Keratinocyte (primary cell): Measurements from ENCODE around the gene NR1I2. TPM values are rescaled to one million over a fixed set of nuclear protein-coding genes. Genes with fewer than 3 reads are reported as not detected.

Source experiments
- DNase-seq: peaks from one replicate; pipeline ENCODE4 v3.0.0-alpha.2; 2011; ENCODE audit warnings: low read depth, missing footprints, low spot score
- FAIRE-seq: peaks from 2 replicates; lab custom pipeline; 2011; peaks lifted over from hg19 to GRCh38; lab: Jason Lieb, UNC
- H2AFZ ChIP-seq: 2 replicates; pipeline ENCODE4 v1.6.0; 2012; ENCODE audit warnings: low read length, control low read depth, inconsistent platforms; ENCODE audit not compliant: control insufficient read depth
- H3K27ac ChIP-seq: 2 replicates; pipeline ENCODE4 v1.5.1; 2011; ENCODE audit warnings: low read length; ENCODE audit not compliant: control insufficient read depth, insufficient read depth
- H3K27me3 ChIP-seq: 3 replicates; pipeline ENCODE4 v1.6.0; 2011; ENCODE audit warnings: low read length; ENCODE audit not compliant: control insufficient read depth, insufficient read depth; ENCODE audit errors: extremely low read depth
- H3K36me3 ChIP-seq, 2 experiments: 2 replicates in 1 of 2; 3 replicates in 1 of 2; pipeline ENCODE4 v1.5.1; 2011; ENCODE audit warnings: low read length in 2 of 2, mild to moderate bottlenecking in 1 of 2; ENCODE audit not compliant: control insufficient read depth in 2 of 2, insufficient read depth in 2 of 2; ENCODE audit errors: extremely low read depth in 1 of 2
- H3K4me1 ChIP-seq: 3 replicates; pipeline ENCODE4 v1.5.1; 2011; ENCODE audit warnings: low read length; ENCODE audit not compliant: control insufficient read depth, insufficient read depth; ENCODE audit errors: extremely low read depth
- H3K4me2 ChIP-seq: 3 replicates; pipeline ENCODE4 v1.6.0; 2011; ENCODE audit warnings: low read depth, low read length; ENCODE audit not compliant: control insufficient read depth, insufficient read depth; ENCODE audit errors: extremely low read depth
- H3K4me3 ChIP-seq, 3 experiments: fragments of 200-600 bp in 1 of 3; sonication (generic) in 1 of 3; 2 replicates in 2 of 3; 3 replicates in 1 of 3; pipeline ENCODE4 v1.5.1; 2011 to 2016; ENCODE audit warnings: low read length in 3 of 3, mild to moderate bottlenecking in 3 of 3, control low read depth in 2 of 3, inconsistent platforms in 1 of 3, low read depth in 1 of 3, mixed read lengths in 1 of 3, mixed run types in 1 of 3, moderate library complexity in 1 of 3; ENCODE audit not compliant: control insufficient read depth in 2 of 3, insufficient read depth in 2 of 3; ENCODE audit errors: extremely low read depth in 1 of 3
- H3K79me2 ChIP-seq: 2 replicates; pipeline ENCODE4 v1.6.0; 2012; ENCODE audit warnings: low read length; ENCODE audit not compliant: control insufficient read depth, insufficient read depth
- H3K9ac ChIP-seq: 3 replicates; pipeline ENCODE4 v1.6.0; 2011; ENCODE audit warnings: low read length; ENCODE audit not compliant: control insufficient read depth, insufficient read depth; ENCODE audit errors: extremely low read depth
- H3K9me1 ChIP-seq: 3 replicates; pipeline ENCODE4 v1.6.0; 2011; ENCODE audit warnings: low read length; ENCODE audit not compliant: control insufficient read depth, insufficient read depth; ENCODE audit errors: extremely low read depth
- H3K9me3 ChIP-seq: 2 replicates; pipeline ENCODE4 v1.5.1; 2012; ENCODE audit warnings: low read depth, low read length; ENCODE audit not compliant: control insufficient read depth
- H4K20me1 ChIP-seq: 3 replicates; pipeline ENCODE4 v1.6.0; 2011; ENCODE audit warnings: low read length; ENCODE audit not compliant: control insufficient read depth, insufficient read depth; ENCODE audit errors: extremely low read depth
- EZH2 ChIP-seq: IDR thresholded peaks from one replicate; pipeline ENCODE4 v1.6.1; 2012; ENCODE audit warnings: inconsistent platforms, mild to moderate bottlenecking, low read length, moderate library complexity
- dilution Hi-C: fragments of 300-500 bp; cut with MboI; formaldehyde crosslinking; loops from one replicate; pipeline ENCODE4 v1.7.0; 2020; ENCODE audit warnings: low sequenced_read_pairs; ENCODE audit not compliant: extremely low pct_ligation_motif_present
- polyA plus RNA-seq, 5 experiments: library from polyadenylated mRNA; depleted of rRNA in 3 of 5; stranded (reverse) in 3 of 5; stranded (forward) in 1 of 5; unstranded in 1 of 5; fragments of >200 nt; gene quantifications; 1 replicate in 1 of 5; 2 replicates in 3 of 5; 3 replicates in 1 of 5; pipeline versions ENCODE4 v1.2.1 to v1.2.3, GENCODE V29; 2011 to 2012; ENCODE audit warnings: missing spikeins in 2 of 5, low read depth in 1 of 5, low replicate concordance in 1 of 5
- TF ChIP-seq, protein P1 (sequence below), 3 experiments: IDR thresholded peaks in 1 of 3; conservative IDR thresholded peaks in 1 of 3; optimal IDR thresholded peaks in 1 of 3; 2 replicates in 2 of 3; 3 replicates in 1 of 3; pipeline versions ENCODE3 to v1.5.1; 2011; ENCODE audit warnings: low read length in 3 of 3, mild to moderate bottlenecking in 3 of 3, moderate library complexity in 2 of 3, control low read depth in 1 of 3, inconsistent platforms in 1 of 3; ENCODE audit not compliant: insufficient read depth in 2 of 3; ENCODE audit errors: extremely low read depth in 1 of 3

The NR1I2 gene
- polyA plus RNA-seq, 1 donor (not counting 4 experiments of a cell fraction or from before 2014, with no cell fraction given): not detected

DNA sequence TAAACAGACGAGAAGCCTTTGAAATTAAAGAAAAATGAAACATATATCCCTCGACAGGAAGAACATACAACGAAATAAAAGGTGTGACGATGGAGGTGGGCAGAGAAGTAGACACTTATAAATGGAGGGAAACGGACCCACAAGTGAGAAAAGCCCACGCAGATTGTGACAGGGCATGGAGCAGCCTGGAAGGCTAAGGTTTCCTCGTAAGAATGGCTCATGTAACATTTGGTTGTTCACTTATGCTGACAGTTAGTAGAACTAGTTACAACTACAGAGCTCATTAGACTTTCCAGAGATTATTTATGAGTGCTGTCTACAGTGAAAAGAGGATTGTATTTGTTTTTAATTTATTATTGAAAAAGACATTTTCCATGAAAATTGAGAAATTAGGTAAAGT is 82.6 kb downstream of the NR1I2 start:
- dilution Hi-C loops: no loop called here
- Histone ChIP-seq H3K36me3 (peaks cover 13 to 14% of the 10 kb centered on the region in 2 experiments), H3K9me1 (no peaks in the 10 kb centered on the region), H3K27me3 (no peaks in the 10 kb centered on the region), H4K20me1 (no peaks in the 10 kb centered on the region), H3K79me2 (peaks cover 9% of the 10 kb centered on the region), H3K9me3 (no peaks in the 10 kb centered on the region), H2AFZ (no peak overlapping the region), H3K4me2 (no peak overlapping the region), H3K27ac (no peak overlapping the region), H3K4me3 (no peak overlapping the region), H3K9ac (no peak overlapping the region), H3K4me1 (no peaks in the 10 kb centered on the region)
- DNase-seq (no peak), FAIRE-seq (no peak)
- TF ChIP-seq EZH2: no peak
- TF ChIP-seq, protein P1, sequence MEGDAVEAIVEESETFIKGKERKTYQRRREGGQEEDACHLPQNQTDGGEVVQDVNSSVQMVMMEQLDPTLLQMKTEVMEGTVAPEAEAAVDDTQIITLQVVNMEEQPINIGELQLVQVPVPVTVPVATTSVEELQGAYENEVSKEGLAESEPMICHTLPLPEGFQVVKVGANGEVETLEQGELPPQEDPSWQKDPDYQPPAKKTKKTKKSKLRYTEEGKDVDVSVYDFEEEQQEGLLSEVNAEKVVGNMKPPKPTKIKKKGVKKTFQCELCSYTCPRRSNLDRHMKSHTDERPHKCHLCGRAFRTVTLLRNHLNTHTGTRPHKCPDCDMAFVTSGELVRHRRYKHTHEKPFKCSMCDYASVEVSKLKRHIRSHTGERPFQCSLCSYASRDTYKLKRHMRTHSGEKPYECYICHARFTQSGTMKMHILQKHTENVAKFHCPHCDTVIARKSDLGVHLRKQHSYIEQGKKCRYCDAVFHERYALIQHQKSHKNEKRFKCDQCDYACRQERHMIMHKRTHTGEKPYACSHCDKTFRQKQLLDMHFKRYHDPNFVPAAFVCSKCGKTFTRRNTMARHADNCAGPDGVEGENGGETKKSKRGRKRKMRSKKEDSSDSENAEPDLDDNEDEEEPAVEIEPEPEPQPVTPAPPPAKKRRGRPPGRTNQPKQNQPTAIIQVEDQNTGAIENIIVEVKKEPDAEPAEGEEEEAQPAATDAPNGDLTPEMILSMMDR (optimal IDR thresholded peaks at IDR 0.05 in 1 of 3, IDR thresholded peaks at IDR 0.05 in 1 of 3, conservative IDR thresholded peaks at IDR 0.05 in 1 of 3; ENCODE audit: extremely low read depth in 1 of 3, insufficient read depth in 2 of 3, low read length in 3 of 3): no peak

Other genes with a start within 250 kb of the NR1I2 start
- gene CD80, start 222.5 kb upstream of the NR1I2 start, polyA plus RNA-seq: 0.10 TPM in 1 of 3 replicates, not detected in the others
- gene ADPRH, start 202.6 kb upstream of the NR1I2 start, polyA plus RNA-seq: 0.26 to 0.39 TPM (median 0.35 TPM) in 3 replicates
- 0.08 TPM in 1 of 3 replicates, not detected in the others for gene PLA1A, start 184.2 kb upstream of the NR1I2 start, polyA plus RNA-seq
- gene POPDC2, start 121.5 kb upstream of the NR1I2 start, polyA plus RNA-seq: 0.48 to 1.3 TPM (median 0.87 TPM) in 3 replicates
- 35.1 to 40.6 TPM (median 40.0 TPM) in 3 replicates for gene COX17, start 104.7 kb upstream of the NR1I2 start, polyA plus RNA-seq
- not detected in 3 replicates for gene CFAP91, start 79.1 kb upstream of the NR1I2 start, polyA plus RNA-seq